HEK293 (cell line): ENCODE results near the gene TPRG1.

Experiments used
- CTCF ChIA-PET: fragments of 350-600 bp; formaldehyde crosslinking; extraction: SDS; loops from one replicate; lab custom pipeline; 2021; ENCODE audit warnings: antibody characterized with exemption; lab: Yijun Ruan, JAX
- POLR2A ChIA-PET: fragments of 300-600 bp; formaldehyde crosslinking; extraction: SDS; loops from one replicate; lab custom pipeline; 2020; ENCODE audit warnings: antibody characterized with exemption, inconsistent platforms; lab: Yijun Ruan, JAX
- H3K27ac ChIP-seq: fragments of 200-500 bp; sonication (Bioruptor generic); 2 replicates; pipeline ENCODE4 v1.5.1; 2014; ENCODE audit warnings: low read depth, low read length, control low read depth, inconsistent platforms; ENCODE audit errors: extremely low read depth
- H3K36me3 ChIP-seq, 2 experiments: fragments of 200-500 bp in 1 of 2; sonication (Bioruptor generic) in 1 of 2; 1 replicate in 1 of 2; 2 replicates in 1 of 2; pipeline ENCODE4 v1.5.1; 2014 to 2017; ENCODE audit warnings: inconsistent platforms in 2 of 2, low read length in 2 of 2; ENCODE audit not compliant: control insufficient read depth in 2 of 2, insufficient read depth in 1 of 2
- H3K4me1 ChIP-seq: fragments of 200-500 bp; sonication (Bioruptor generic); 2 replicates; pipeline ENCODE4 v1.5.1; 2014; ENCODE audit warnings: mild to moderate bottlenecking, low read length, inconsistent platforms; ENCODE audit not compliant: control insufficient read depth, insufficient read depth
- H3K4me3 ChIP-seq: 2 replicates; pipeline ENCODE4 v1.5.1; 2011; ENCODE audit warnings: low read depth, mild to moderate bottlenecking, control low read depth, low read length, moderate library complexity
- H3K9me3 ChIP-seq: fragments of 200-500 bp; sonication (Bioruptor generic); 2 replicates; pipeline ENCODE4 v1.5.1; 2014; ENCODE audit warnings: low read depth, low read length, inconsistent platforms; ENCODE audit not compliant: control insufficient read depth, insufficient read depth
- AEBP2 ChIP-seq: fragments of 450-650 bp; formaldehyde crosslinking; IDR thresholded peaks from 2 replicates; pipeline ENCODE4 v1.5.1; 2016; ENCODE audit warnings: missing biosample characterization, missing genetic modification characterization, borderline replicate concordance
- EGR2 ChIP-seq: fragments of 450-650 bp; formaldehyde crosslinking; IDR thresholded peaks from 2 replicates; pipeline ENCODE4 v1.5.1; 2016; ENCODE audit warnings: low read depth, missing biosample characterization, missing genetic modification characterization
- HOXC10 ChIP-seq: sonication (generic); formaldehyde crosslinking; IDR thresholded peaks from 2 replicates; pipeline ENCODE4 v1.8.1; 2023; ENCODE audit warnings: mild to moderate bottlenecking, missing genetic modification reagents
- KLF17 ChIP-seq: fragments of 450-650 bp; formaldehyde crosslinking; IDR thresholded peaks from 2 replicates; pipeline ENCODE4 v1.5.1; 2016; ENCODE audit warnings: missing biosample characterization, missing genetic modification characterization
- OSR2 ChIP-seq: fragments of 450-650 bp; formaldehyde crosslinking; IDR thresholded peaks from 2 replicates; pipeline ENCODE4 v1.5.1; 2016; ENCODE audit warnings: missing biosample characterization, missing genetic modification characterization
- OVOL3 ChIP-seq: fragments of 450-650 bp; formaldehyde crosslinking; IDR thresholded peaks from 2 replicates; pipeline ENCODE4 v1.5.1; 2016; ENCODE audit warnings: missing biosample characterization, missing genetic modification characterization
- TRIM28 ChIP-seq: IDR thresholded peaks from 2 replicates; pipeline ENCODE4 v1.6.1; 2011; ENCODE audit warnings: low read length, control low read depth, borderline replicate concordance
- ZBTB10 ChIP-seq: fragments of 450-650 bp; formaldehyde crosslinking; IDR thresholded peaks from 2 replicates; pipeline ENCODE4 v1.5.1; 2016; ENCODE audit warnings: missing biosample characterization, missing genetic modification characterization
- ZBTB17 ChIP-seq: fragments of 450-650 bp; formaldehyde crosslinking; IDR thresholded peaks from 2 replicates; pipeline ENCODE4 v1.5.1; 2016; ENCODE audit warnings: missing biosample characterization, missing genetic modification characterization
- ZNF19 ChIP-seq: fragments of 450-650 bp; formaldehyde crosslinking; IDR thresholded peaks from 2 replicates; pipeline ENCODE4; 2016; ENCODE audit warnings: missing biosample characterization, missing genetic modification characterization, low read depth
- ZNF24 ChIP-seq: fragments of 450-650 bp; formaldehyde crosslinking; IDR thresholded peaks from 2 replicates; pipeline ENCODE4 v1.5.1; 2016; ENCODE audit warnings: missing biosample characterization, missing genetic modification characterization
- ZNF354C ChIP-seq: fragments of 450-650 bp; formaldehyde crosslinking; IDR thresholded peaks from 2 replicates; pipeline ENCODE4 v1.5.1; 2016; ENCODE audit warnings: missing biosample characterization, missing genetic modification characterization, low read depth, borderline replicate concordance
- ZNF48 ChIP-seq: fragments of 450-650 bp; formaldehyde crosslinking; IDR thresholded peaks from 2 replicates; pipeline ENCODE4 v1.5.1; 2016; ENCODE audit warnings: missing biosample characterization, missing genetic modification characterization
- ZNF501 ChIP-seq: fragments of 450-650 bp; formaldehyde crosslinking; IDR thresholded peaks from 2 replicates; pipeline ENCODE4 v1.5.1; 2016; ENCODE audit warnings: missing biosample characterization, missing genetic modification characterization
- ZNF513 ChIP-seq: fragments of 450-650 bp; IDR thresholded peaks from 2 replicates; pipeline ENCODE4 v1.5.1; 2018; ENCODE audit warnings: missing biosample characterization, missing genetic modification characterization
- ZNF521 ChIP-seq: fragments of 450-650 bp; formaldehyde crosslinking; IDR thresholded peaks from 2 replicates; pipeline ENCODE4 v1.5.1; 2017; ENCODE audit warnings: missing biosample characterization, mild to moderate bottlenecking, missing genetic modification characterization
- ZNF530 ChIP-seq: fragments of 450-650 bp; formaldehyde crosslinking; IDR thresholded peaks from 2 replicates; pipeline ENCODE4 v1.5.1; 2016; ENCODE audit warnings: low read depth, missing biosample characterization, missing genetic modification characterization
- ZNF639 ChIP-seq: fragments of 450-650 bp; formaldehyde crosslinking; IDR thresholded peaks from 2 replicates; pipeline ENCODE4 v1.5.1; 2016; ENCODE audit warnings: missing biosample characterization, missing genetic modification characterization
- ZNF692 ChIP-seq: fragments of 450-650 bp; formaldehyde crosslinking; IDR thresholded peaks from 2 replicates; pipeline ENCODE4 v1.5.1; 2016; ENCODE audit warnings: missing biosample characterization, missing genetic modification characterization
- ZNF792 ChIP-seq: fragments of 450-650 bp; formaldehyde crosslinking; IDR thresholded peaks from 2 replicates; pipeline ENCODE4 v1.5.1; 2016; ENCODE audit warnings: missing biosample characterization, missing genetic modification characterization
- ZSCAN18 ChIP-seq: fragments of 450-650 bp; formaldehyde crosslinking; IDR thresholded peaks from 2 replicates; pipeline ENCODE4 v1.5.1; 2016; ENCODE audit warnings: missing biosample characterization, missing genetic modification characterization

The TPRG1 gene

GRCh38 chr3:189169728-189170127 lies 2.0 kb upstream of the TPRG1 start:
- CTCF ChIA-PET, result interaction anchor here (0.5 kb wide), 1 partner anchor 855 kb away, joined by 3 read pairs; no protein-coding TSS in a partner anchor
- Histone ChIP-seq H3K4me3 (no peak overlapping the region), H3K9me3 (no peaks in the 10 kb centered on the region), H3K36me3 (no peaks in the 10 kb centered on the region), H3K27ac (no peak overlapping the region), H3K4me1 (no peaks in the 10 kb centered on the region)
- POLR2A ChIA-PET, result no interaction called here
- TF ChIP-seq ZNF354C (tag by site-specific recombination), result no peak
- TF ChIP-seq ZNF692 (tag by site-specific recombination), result no peak
- no peak for TF ChIP-seq ZNF639 (tag by site-specific recombination)
- no peak for TF ChIP-seq ZNF521 (tag by site-specific recombination)
- no peak for TF ChIP-seq OVOL3 (tag by site-specific recombination)
- TF ChIP-seq KLF17 (tag by site-specific recombination), result no peak
- TF ChIP-seq ZNF48, result no peak
- TF ChIP-seq ZSCAN18, result no peak
- TF ChIP-seq OSR2 (tag by site-specific recombination), result no peak
- TF ChIP-seq ZNF530 (tag by site-specific recombination), result no peak
- TF ChIP-seq ZNF792 (tag by site-specific recombination), result no peak
- no peak for TF ChIP-seq AEBP2 (tag by site-specific recombination)
- TF ChIP-seq HOXC10 (CRISPR knock-in tag), result no peak
- no peak for TF ChIP-seq ZBTB10
- TF ChIP-seq ZBTB17 (tag by site-specific recombination), result no peak
- no peak for TF ChIP-seq TRIM28

- ChIA-PET CTCF (no interaction called here), POLR2A (no interaction called here)
- H3K4me3 ChIP-seq, result no peak overlapping the region
- no peak for TF ChIP-seq ZNF24
- no peak for TF ChIP-seq ZNF19 (tag by site-specific recombination)
- TF ChIP-seq ZNF513 (tag by site-specific recombination), result no peak
- no peak for TF ChIP-seq EGR2 (tag by site-specific recombination)
- TF ChIP-seq ZNF501 (tag by site-specific recombination), result no peak
Measured at GRCh38 chr3:189170559-189170958, 1.2 kb upstream of the TPRG1 start.

More at GRCh38 chr3:189170559-189170958, 1.2 kb upstream of the TPRG1 start:
- H3K9me3 ChIP-seq, result no peaks in the 10 kb centered on the region
- H3K4me1 ChIP-seq, result no peaks in the 10 kb centered on the region
- no peaks in the 10 kb centered on the region for H3K36me3 ChIP-seq
- no peak overlapping the region for H3K27ac ChIP-seq
